Uterus (tissue), 2 donors: ENCODE results near the gene CCDC8.

Source experiments
- POLR2A ChIP-seq, 2 donors: fragments of 450-650 bp; IDR thresholded peaks; one replicate each; pipeline ENCODE4 v1.6.1; 2016; ENCODE audit warnings: antibody characterized with exemption in 2 of 2, mild to moderate bottlenecking in 1 of 2, moderate library complexity in 1 of 2
- TF ChIP-seq, protein P1 (sequence below), 4 experiments: fragments of 200-600 bp in 2 of 4; fragments of 450-650 bp in 2 of 4; sonication (generic) in 2 of 4; IDR thresholded peaks; one replicate each; pipeline ENCODE4 v1.5.1; 2016 to 2019; ENCODE audit warnings: antibody characterized with exemption in 4 of 4, mild to moderate bottlenecking in 2 of 4, moderate library complexity in 1 of 4

GRCh38 chr19:46452186-46452585 lies 38.8 kb upstream of the CCDC8 start:
- TF ChIP-seq, protein P1, sequence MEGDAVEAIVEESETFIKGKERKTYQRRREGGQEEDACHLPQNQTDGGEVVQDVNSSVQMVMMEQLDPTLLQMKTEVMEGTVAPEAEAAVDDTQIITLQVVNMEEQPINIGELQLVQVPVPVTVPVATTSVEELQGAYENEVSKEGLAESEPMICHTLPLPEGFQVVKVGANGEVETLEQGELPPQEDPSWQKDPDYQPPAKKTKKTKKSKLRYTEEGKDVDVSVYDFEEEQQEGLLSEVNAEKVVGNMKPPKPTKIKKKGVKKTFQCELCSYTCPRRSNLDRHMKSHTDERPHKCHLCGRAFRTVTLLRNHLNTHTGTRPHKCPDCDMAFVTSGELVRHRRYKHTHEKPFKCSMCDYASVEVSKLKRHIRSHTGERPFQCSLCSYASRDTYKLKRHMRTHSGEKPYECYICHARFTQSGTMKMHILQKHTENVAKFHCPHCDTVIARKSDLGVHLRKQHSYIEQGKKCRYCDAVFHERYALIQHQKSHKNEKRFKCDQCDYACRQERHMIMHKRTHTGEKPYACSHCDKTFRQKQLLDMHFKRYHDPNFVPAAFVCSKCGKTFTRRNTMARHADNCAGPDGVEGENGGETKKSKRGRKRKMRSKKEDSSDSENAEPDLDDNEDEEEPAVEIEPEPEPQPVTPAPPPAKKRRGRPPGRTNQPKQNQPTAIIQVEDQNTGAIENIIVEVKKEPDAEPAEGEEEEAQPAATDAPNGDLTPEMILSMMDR (IDR thresholded peaks at IDR 0.05): no peak
- no peak for TF ChIP-seq POLR2A (IDR thresholded peaks at IDR 0.05)
